ENCODE results near the gene MAPK8IP1. TPM values are rescaled to one million over a fixed set of nuclear protein-coding genes. Genes with fewer than 3 reads are reported as not detected.
"Not testable (repeated sequence)": the region's sequence is repeated elsewhere in the genome, so short reads cannot be mapped to it uniquely, and the experiment has no call there.

MAPK8IP1 gene
- polyA plus RNA-seq, 5 donors = 4.1 to 13.7 (median 5.5) TPM

- no peak for DNase-seq
Observed at GRCh38 chr11:45889966-45890365, 4.5 kb downstream of the MAPK8IP1 start.

- no peak for DNase-seq
Observed at GRCh38 chr11:45890886-45891550, 5.6 kb downstream of the MAPK8IP1 start.

DNA sequence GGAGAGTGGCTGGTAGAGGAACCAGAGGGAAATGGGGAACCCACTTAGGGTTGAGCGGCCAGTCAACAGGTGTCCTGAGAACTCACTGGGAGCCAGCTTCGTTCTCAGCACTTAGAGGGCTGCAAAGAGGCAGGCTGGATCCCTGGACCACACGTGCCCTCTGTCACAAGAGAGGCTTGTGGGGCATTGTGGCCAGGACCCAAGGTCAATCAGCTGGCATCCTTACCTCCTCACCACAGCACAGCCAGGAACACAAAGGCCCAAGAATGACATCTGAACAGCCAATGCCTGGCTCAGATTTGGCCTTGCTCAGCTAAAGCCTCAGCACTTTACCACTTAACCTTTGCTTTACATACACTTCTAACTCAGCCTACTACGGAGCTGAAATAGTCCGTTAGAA, 7.4 kb downstream of the MAPK8IP1 start:
- no peak for DNase-seq

GRCh38 chr11:45894555-45895247, 9.2 kb downstream of the MAPK8IP1 start:
- DNase-seq = no peak

GRCh38 chr11:45895553-45896259, 10.3 kb downstream of the MAPK8IP1 start:
- DNase-seq = no peak

- no peak for DNase-seq
Observed at GRCh38 chr11:45896422-45896984, 11.1 kb downstream of the MAPK8IP1 start.

GRCh38 chr11:45897556-45897955, 12.1 kb downstream of the MAPK8IP1 start:
- no peak for DNase-seq

DNA sequence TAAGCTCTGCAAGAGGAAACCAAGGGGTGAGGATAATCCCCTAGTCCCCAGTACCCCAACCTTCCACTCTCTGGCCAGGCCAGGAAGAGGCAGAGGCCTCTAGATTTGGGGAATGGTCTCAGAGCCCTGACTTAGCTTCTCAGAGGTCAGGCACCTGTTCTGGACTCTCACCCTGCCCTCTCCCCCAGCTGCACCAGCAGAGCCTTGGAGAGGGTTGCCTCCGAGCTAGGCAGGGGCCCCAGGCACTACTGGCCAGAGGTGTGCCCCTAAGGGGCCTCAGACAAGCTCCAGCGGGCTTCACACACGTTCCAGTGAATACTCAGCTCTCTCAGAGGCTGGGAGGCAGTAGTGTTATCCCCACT, 13.6 kb downstream of the MAPK8IP1 start:
- DNase-seq = no peak

DNA sequence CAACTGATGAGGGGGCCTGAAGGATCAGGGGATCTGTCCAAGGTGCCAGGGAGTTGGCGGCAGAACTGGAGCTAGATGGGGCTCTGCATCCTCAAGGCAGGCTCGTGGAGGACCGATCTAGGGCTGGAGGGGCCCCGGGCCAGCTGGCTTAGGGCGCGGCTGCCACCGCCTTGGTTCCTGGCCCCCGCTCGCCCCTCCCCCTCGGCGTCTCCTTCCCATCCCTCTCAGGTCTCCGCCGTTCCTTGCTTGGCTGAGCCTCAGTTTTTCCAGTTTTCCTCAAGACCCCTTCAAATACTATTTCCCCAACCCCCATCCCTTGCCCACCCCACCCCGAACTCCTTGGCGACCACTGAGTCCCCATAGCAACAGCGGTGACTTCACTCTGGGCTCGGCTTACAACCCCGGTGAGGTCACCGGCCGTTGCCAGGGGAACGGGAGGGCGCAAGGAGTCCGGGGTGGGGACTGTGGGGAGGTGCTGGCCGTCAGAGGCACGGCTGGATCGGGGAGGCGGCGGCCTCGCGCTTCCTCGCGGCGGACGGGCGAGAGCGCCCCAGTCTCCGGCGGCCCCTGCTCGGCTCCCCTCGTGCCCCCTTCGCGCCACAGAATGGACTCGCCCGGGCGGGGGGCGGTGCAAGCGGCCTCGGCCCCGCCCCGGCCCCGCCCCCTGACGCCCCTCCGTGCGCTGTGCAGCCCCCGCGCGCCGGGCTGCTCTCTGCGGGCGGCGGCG, 14.2 kb downstream of the MAPK8IP1 start:
- DNase-seq = peak; percentile 87

- DNase-seq = not testable (repeated sequence)
Observed at GRCh38 chr11:45900175-45900800, 14.8 kb downstream of the MAPK8IP1 start.

DNA sequence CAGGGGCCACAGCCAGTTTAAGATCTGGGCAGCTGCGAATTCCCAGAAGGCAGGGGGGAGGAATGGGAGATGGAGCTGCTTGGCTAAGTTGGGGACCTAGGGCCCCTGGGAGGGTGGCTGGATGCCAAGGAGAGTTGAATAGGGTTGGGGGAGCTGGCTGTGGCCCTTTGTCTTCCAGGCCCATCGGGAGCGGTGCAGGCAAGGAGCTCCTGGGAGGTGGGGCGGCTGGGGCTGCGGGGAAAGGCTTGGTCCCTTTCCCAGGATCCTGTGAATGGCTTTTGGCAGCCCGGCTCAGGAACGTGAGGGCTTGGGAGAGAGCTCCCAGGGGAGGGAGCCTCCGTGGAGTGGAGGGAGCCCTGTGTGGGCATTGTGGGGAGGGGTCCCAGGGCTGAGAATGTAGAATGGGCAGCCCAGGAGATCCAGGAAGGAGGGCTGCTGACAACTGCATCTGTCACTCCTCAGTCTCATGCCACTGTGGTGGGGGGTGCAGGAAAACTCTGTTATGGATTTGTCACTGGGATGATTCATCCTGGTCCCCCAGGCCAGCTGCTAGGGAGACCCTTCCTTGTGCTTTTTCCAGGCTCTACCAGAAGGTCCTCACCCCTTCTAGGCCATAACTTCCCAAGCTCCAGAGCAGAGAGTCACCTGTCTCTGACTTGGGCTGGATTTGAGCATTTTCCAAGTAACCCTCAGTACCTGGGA, 15.6 kb downstream of the MAPK8IP1 start:
- no peak for DNase-seq

DNA sequence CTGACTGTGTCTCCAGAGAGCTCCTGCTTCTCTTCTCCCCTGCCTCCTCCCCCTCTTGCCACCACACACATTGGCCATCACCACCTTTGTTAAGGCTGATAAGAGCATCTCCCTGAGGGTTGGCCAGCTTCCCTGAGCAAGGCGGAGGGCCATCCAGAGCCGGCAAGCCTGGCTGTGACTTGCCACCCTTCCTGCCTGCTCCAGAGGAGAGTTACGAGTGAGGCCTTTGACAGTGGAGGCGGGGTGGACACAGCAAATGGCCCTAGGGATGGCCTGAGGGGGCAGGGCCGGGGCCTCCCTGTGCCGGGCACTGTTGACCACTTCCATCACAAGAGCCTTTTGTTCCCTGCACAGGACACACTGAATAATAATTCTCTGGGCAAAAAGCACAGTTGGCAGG, 16.2 kb downstream of the MAPK8IP1 start:
- DNase-seq = no peak

DNA sequence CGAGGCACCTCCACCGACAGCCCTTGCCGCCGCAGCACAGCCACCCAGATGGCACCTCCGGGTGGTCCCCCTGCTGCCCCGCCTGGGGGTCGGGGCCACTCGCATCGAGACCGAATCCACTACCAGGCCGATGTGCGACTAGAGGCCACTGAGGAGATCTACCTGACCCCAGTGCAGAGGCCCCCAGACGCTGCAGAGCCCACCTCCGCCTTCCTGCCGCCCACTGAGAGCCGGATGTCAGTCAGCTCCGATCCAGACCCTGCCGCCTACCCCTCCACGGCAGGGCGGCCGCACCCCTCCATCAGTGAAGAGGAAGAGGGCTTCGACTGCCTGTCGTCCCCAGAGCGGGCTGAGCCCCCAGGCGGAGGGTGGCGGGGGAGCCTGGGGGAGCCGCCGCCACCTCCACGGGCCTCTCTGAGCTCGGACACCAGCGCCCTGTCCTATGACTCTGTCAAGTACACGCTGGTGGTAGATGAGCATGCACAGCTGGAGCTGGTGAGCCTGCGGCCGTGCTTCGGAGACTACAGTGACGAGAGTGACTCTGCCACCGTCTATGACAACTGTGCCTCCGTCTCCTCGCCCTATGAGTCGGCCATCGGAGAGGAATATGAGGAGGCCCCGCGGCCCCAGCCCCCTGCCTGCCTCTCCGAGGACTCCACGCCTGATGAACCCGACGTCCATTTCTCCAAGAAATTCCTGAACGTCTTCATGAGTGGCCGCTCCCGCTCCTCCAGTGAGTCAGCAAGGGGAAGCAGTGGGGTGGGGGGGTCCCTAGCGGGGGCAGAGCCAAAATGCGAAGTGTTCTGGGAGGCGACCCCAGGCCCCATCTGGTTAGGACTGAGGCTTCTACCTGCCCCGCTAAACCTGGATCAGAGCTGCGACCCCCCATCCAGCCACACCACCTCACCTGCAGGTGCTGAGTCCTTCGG, 17.3 kb downstream of the MAPK8IP1 start:
- DNase-seq = no peak

DNA sequence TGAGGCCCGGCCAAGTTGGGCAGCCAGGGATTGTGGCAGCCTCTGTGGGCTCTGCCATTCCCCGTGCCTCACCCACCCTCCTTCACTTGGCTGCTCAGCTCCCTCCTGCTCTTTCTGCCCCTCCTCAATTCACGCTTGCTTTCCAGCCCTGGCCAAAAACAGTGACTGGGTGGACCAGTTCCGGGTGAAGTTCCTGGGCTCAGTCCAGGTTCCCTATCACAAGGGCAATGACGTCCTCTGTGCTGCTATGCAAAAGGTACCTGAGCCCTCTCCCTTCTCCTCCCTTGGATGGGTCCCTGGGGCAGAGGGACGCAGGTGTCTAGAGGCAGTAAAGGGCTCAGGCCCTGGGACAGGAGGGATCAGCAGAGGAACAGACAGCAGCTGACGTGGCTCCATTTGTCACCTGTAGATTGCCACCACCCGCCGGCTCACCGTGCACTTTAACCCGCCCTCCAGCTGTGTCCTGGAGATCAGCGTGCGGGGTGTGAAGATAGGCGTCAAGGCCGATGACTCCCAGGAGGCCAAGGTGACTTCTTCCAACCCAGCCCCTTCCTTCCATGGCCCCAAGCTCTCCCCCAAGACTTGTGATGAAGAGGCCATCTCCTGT, 19.0 kb downstream of the MAPK8IP1 start:
- DNase-seq = no peak

GRCh38 chr11:45905095-45905494, 19.6 kb downstream of the MAPK8IP1 start:
- DNase-seq = no peak

DNA sequence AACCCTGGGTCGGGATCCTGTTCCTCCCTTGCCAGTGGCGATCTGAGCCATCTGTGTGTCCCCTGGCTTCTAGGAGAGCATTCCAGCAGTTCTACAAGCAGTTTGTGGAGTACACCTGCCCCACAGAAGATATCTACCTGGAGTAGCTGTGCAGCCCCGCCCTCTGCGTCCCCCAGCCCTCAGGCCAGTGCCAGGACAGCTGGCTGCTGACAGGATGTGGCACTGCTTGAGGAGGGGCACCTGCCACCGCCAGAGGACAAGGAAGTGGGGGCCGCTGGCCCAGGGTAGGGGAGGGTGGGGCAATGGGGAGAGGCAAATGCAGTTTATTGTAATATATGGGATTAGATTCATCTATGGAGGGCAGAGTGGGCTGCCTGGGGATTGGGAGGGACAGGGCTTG, 20.1 kb downstream of the MAPK8IP1 start:
- DNase-seq = not testable (repeated sequence)

GRCh38 chr11:45906096-45906682, 20.7 kb downstream of the MAPK8IP1 start:
- no peak for DNase-seq

GRCh38 chr11:45906965-45907611, 21.6 kb downstream of the MAPK8IP1 start, which contains the start of gene FREY1:
TSS of gene FREY1 (minus strand) at chr11:45907271. CDS start at chr11:45907245, 26 bp downstream.
- no peak for DNase-seq

Data from right lung (tissue), 5 donors.